Hepatocyte (in vitro differentiated cells): ENCODE results near the gene BTF3.

Source experiments
- EZH2 ChIP-seq: fragments of 200-600 bp; sonication (generic); IDR thresholded peaks from 2 replicates; pipeline ENCODE4 v1.6.1; 2016; ENCODE audit warnings: antibody characterized with exemption, mild to moderate bottlenecking, borderline replicate concordance
- TF ChIP-seq, protein P1 (sequence below): fragments of 200-600 bp; sonication (generic); IDR thresholded peaks from 2 replicates; pipeline ENCODE4 v1.5.1; 2016; ENCODE audit warnings: antibody characterized with exemption, mild to moderate bottlenecking; ENCODE audit not compliant: poor library complexity

DNA sequence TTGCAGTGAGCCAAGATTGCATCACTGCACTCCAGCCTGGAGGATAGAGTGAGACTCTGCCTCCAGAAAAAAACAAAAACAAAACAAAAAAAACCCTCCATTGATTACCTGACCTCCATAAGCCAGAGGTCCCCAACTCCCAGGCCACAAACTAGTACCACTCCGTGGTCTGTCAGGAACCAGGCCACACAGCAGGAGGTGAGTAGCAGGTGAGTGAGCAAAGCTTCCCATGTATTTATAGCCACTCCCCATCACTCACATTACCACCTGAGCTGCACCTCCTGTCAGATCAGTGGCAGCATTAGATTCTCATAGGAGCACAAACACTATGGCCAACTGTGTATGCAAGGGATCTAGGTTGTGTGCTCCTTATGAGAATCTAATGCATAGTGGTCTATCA is 13.7 kb upstream of the BTF3 start:
- TF ChIP-seq, protein P1, sequence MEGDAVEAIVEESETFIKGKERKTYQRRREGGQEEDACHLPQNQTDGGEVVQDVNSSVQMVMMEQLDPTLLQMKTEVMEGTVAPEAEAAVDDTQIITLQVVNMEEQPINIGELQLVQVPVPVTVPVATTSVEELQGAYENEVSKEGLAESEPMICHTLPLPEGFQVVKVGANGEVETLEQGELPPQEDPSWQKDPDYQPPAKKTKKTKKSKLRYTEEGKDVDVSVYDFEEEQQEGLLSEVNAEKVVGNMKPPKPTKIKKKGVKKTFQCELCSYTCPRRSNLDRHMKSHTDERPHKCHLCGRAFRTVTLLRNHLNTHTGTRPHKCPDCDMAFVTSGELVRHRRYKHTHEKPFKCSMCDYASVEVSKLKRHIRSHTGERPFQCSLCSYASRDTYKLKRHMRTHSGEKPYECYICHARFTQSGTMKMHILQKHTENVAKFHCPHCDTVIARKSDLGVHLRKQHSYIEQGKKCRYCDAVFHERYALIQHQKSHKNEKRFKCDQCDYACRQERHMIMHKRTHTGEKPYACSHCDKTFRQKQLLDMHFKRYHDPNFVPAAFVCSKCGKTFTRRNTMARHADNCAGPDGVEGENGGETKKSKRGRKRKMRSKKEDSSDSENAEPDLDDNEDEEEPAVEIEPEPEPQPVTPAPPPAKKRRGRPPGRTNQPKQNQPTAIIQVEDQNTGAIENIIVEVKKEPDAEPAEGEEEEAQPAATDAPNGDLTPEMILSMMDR: no peak
- no peak for TF ChIP-seq EZH2
